Muscle of leg (tissue), 11 donors: ENCODE data around the gene HGS. TPM values are rescaled to one million over a fixed set of nuclear protein-coding genes. Genes with fewer than 3 reads are reported as not detected.

Source experiments
- DNase-seq: peaks from one replicate; pipeline ENCODE4 v3.0.0; 2013
- H3K27ac ChIP-seq: one replicate; pipeline ENCODE4 v1.5.1; 2013; ENCODE audit warnings: mild to moderate bottlenecking, low read length, control low read depth
- H3K27me3 ChIP-seq: one replicate; pipeline ENCODE4 v1.6.1; 2013; ENCODE audit warnings: low read length; ENCODE audit not compliant: control insufficient read depth, insufficient read depth
- H3K36me3 ChIP-seq: one replicate; pipeline ENCODE4 v1.6.1; 2013; ENCODE audit warnings: low read length; ENCODE audit not compliant: control insufficient read depth, insufficient read depth
- H3K4me1 ChIP-seq: one replicate; pipeline ENCODE4 v1.6.1; 2013; ENCODE audit warnings: low read length; ENCODE audit not compliant: control insufficient read depth, insufficient read depth
- H3K4me3 ChIP-seq: one replicate; pipeline ENCODE4 v1.5.1; 2013; ENCODE audit warnings: low read length, control low read depth
- H3K9me3 ChIP-seq: replicated peaks from 2 replicates; pipeline ENCODE4 v1.6.1; 2013; ENCODE audit warnings: low read depth, low read length; ENCODE audit not compliant: control insufficient read depth
- WGBS: methylation state at CpG from one replicate; pipeline ENCODE4 v1.1.5; 2013; ENCODE audit warnings: missing lambda C conversion rate; ENCODE audit not compliant: insufficient coverage; 5-methylcytosine and 5-hydroxymethylcytosine counted together
- polyA plus RNA-seq, 8 donors: library from polyadenylated mRNA; unstranded; fragments of 120-200 nt; gene quantifications; one replicate each; pipeline versions ENCODE4 v1.2.1 to v1.2.3, GENCODE V29; 2013; ENCODE audit warnings: inconsistent platforms in 1 of 8, low replicate concordance in 1 of 8; ENCODE audit not compliant: insufficient read length in 8 of 8, insufficient read depth in 1 of 8
- total RNA-seq: library from RNA; stranded (reverse); fragments of 120-200 nt; gene quantifications from one replicate; pipeline ENCODE4 v1.2.4, GENCODE V29; 2013

The HGS gene
- total and polyA plus RNA-seq, 9 donors = 32.0 to 64.8 (median 47.4) TPM

DNA sequence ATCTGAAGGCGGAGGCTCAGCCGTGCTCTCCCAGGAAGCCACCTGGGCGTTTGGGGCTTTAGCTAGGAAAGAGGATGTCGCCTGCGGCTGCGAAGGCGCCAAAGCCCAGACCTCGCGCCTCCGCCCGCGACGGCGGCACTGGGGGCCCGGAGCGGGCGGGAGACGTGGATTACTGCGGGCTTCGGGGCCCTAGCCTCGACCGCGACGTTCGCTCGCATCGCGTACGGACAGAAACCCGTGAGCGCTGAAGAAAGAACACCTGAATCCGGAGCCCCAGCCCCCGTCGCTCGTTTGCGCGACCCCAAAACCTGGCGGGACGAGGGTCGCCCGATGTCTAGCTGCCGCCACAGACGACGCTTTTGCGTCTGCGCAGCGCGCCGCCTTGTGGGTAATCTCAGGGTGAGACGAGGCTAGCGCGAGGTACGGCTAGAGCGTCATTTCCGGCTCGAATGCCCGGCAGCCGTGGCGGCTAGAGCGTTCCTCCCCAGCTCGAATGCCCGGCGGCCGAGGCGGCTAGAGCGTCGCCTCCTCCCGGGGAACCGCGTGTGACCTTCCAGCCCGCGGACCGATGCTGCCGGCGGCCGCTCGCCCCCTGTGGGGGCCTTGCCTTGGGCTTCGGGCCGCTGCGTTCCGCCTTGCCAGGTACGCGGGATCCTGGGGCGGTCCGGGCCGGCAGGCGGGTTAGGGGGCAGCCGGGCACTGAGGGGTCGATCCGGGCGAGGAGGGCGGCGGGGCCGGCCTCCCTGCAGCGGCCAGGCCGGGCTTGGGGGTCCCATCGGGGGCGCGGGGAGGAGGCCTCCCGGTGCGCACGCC, 19.3 kb downstream of the HGS start, which contains the start of gene MRPL12:
TSS of gene MRPL12 (plus strand) at position 434 of the 813 bp plus-strand sequence. CDS start at position 569, 135 bp downstream.
- WGBS = under 1% methylated on average over 102 of the region's 102 CpGs
- peak within 1 kb of the TSS; percentile 84 for H3K27ac ChIP-seq
- DNase-seq = peak; percentile 98
- H3K9me3 ChIP-seq = no peaks in the 10 kb centered on the region
- H3K36me3 ChIP-seq = peaks cover 62% of the 10 kb centered on the region
- H3K4me3 ChIP-seq = peak within 1 kb of the TSS; percentile 82
- H3K27me3 ChIP-seq = no peaks in the 10 kb centered on the region
- H3K4me1 ChIP-seq = peaks cover 31% of the 10 kb centered on the region

DNA sequence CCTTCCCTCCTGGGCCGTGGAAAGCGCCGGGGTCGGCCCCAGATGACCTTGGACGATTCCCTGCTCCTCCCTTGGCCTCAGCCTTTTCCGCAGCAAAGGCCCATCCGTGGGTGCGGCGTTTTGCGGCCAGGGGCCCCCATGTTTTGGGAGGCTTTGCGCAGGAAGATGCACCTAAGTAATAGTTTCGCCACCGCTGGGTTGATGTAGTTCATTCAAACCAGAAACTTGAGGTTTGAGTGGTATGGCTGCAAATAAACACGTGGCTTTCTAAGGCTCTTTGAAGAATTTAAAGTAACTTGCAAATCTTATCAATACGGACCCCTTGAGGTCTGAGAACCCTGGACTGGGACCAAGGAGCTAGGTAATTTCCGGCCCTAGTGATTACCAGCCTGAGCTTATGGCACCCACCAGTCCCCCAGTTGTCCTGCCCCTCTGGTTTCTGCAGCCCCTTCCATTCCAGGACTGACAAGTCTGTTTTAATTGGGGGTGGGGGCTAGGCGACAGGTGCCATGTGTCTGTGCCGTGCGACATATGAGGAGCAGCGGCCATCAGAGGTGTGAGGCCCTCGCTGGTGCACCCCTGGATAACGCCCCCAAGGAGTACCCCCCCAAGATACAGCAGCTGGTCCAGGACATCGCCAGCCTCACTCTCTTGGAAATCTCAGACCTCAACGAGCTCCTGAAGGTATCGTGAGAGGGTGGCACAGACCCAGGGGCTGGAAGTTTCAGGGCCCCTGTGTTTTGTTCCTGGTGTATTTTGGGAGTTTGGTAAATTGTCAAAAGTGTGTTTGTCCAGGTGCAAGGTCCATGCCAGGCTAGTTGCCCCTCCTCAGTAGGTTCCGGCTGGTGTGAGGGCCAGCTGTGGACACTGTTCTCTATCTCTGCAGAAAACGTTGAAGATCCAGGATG, 20.2 kb downstream of the HGS start:
- no peaks in the 10 kb centered on the region for H3K9me3 ChIP-seq
- H3K27ac ChIP-seq = peak overlapping the region; percentile 22
- peaks cover 31% of the 10 kb centered on the region for H3K4me1 ChIP-seq
- DNase-seq = no peak
- H3K4me3 ChIP-seq = peak overlapping the region; percentile 82
- WGBS = 31% methylated on average over 22 of the region's 27 CpGs
- peaks cover 62% of the 10 kb centered on the region for H3K36me3 ChIP-seq
- H3K27me3 ChIP-seq = no peaks in the 10 kb centered on the region

DNA sequence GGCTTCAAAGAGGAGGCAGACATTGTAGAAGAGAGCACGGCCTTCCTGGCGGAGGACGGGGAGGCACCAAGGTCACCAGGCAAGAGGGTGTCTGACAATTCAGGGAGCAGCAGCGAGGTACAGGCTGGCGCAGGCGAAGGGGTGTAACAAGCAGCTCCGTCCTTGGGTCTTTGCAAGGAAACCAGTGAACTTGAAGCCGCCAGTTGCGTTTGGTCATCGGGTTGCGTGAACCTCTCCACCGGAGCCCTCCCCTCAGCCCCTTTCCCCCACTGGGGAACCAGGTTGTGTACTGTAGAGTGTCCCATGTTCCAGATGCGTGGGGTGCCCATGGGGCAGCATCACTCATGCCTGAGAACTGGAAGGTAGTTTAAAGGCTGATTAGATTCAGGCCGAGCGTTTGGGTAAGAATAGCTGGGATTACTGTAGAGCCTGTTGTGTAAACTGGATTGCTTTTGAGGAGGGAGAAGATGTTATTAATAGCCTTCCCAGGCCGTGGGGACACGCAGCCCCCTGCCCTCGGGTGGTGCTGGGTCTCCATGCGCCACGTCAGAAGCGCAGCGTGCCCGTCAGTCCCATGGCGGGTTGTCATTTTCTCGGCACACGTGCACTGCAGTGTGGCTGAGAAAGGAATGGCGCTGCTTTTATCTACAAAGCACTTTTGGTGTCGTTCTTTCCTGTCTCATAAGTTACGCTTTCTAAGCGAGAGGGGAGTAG, 21.9 kb downstream of the HGS start:
- Histone ChIP-seq H3K36me3 (peaks cover 56% of the 10 kb centered on the region), H3K27me3 (peaks cover 10% of the 10 kb centered on the region), H3K9me3 (no peaks in the 10 kb centered on the region), H3K27ac (no peak overlapping the region), H3K4me1 (peaks cover 37% of the 10 kb centered on the region), H3K4me3 (no peak overlapping the region)
- 92% methylated on average over 24 of the region's 30 CpGs for WGBS
- no peak for DNase-seq

DNA sequence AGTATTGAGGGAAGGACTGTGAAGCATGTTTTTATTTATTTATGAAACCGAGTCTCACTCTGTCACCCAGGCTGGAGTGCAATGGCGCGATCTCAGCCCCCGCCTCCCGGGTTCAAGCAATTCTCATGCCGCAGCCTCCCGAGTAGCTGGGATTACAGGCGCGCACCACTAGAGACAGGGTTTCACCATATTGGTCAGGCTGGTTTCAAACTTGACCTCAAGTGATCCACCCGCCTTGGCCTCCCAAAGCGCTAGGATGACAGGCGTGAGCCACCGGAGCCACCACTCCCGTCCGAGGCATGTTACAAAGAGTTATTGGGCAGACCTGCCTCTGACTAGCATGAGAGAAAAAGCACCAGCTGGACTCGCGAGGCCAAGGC, 22.4 kb downstream of the HGS start:
- peaks cover 50% of the 10 kb centered on the region for H3K36me3 ChIP-seq
- H3K4me1 ChIP-seq = peaks cover 38% of the 10 kb centered on the region
- H3K4me3 ChIP-seq = no peak overlapping the region
- H3K27ac ChIP-seq = no peak overlapping the region
- no peak for DNase-seq
- peaks cover 15% of the 10 kb centered on the region for H3K27me3 ChIP-seq
- WGBS = 95% methylated on average over 17 of the region's 17 CpGs
- H3K9me3 ChIP-seq = no peaks in the 10 kb centered on the region

DNA sequence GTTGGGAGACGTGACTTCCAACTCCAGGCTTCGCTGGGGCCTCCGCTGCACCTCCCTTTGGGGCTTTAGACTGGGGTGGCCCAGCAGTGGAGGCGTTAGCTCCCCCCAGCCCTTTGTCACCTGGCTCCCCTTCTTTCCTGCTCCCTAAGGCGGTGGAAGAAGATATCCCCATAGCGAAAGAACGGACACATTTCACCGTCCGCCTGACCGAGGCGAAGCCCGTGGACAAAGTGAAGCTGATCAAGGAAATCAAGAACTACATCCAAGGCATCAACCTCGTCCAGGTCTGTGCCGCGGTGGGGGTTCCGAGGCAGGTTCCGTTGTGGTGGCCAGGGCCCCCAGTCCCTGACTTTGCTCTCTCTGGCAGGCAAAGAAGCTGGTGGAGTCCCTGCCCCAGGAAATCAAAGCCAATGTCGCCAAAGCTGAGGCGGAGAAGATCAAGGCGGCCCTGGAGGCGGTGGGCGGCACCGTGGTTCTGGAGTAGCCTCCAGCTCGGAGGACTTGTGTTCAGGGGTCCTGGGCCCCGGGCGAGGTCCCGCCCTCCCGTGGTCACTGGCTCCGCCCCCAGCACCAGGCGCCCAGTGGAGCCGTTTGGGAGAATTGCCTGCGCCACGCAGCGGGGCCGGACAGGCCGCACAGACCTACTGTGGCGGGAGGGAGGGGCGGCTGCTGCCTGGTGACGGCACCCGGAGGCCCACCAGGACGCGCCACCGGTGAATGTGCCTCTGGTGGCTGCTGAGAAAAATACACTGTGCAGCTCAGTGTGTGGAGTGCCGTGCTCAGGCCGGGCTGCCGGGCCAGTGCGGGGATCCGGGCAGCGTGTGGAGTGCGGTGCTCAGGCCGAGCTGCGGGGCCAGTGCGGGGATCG, 23.2 kb downstream of the HGS start:
- Histone ChIP-seq H3K4me1 (peaks cover 35% of the 10 kb centered on the region), H3K9me3 (no peaks in the 10 kb centered on the region), H3K36me3 (peaks cover 42% of the 10 kb centered on the region), H3K4me3 (no peak overlapping the region), H3K27me3 (peaks cover 18% of the 10 kb centered on the region), H3K27ac (no peak overlapping the region)
- 89% methylated on average over 51 of the region's 54 CpGs for WGBS
- no peak for DNase-seq

DNA sequence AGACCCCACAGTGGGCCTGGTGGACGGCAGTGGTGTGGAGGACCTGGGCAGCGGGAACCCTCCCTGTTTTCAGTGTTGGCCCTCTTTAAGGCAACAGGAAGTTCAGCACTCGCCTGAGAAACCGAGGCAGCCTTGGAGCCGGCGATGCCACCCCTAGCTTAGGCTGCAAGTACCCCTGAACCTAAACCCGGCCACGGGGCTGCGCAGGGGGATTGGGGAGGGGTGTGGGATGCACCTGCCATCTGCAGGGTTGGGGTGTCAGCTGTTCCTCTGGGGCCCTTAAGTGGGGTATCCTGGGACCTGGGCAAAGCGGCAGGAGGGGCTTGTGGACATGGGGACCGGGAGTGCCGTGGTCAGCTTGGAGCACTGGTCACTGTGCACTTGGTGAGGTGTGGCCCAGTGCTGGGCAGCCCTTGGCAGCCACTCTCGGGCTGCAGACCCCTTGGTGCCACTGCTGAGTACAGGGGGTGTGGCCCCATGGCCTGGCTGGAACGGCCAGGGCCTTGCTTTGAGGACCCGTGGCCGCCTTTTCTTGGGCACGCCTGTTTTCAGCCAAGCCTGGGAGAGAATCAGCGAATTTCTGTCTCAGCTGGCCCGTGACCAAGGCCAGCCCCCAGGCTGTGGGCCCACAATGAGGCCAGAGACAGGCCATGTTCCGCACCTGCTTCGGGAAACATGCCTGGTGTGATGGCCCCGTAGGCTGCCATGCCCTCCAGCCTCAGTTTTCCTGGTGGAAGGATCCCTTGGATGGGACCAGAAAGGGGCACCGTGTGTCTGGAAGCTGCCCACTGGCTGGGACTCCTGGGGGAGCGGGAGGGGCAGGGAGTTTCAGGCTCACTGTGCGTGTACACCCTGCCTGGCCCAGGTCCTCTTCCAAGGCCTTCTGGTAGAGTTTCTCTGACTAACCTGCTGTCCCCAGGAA, 24.2 kb downstream of the HGS start:
- peaks cover 33% of the 10 kb centered on the region for H3K4me1 ChIP-seq
- DNase-seq = no peak
- no peak overlapping the region for H3K27ac ChIP-seq
- H3K9me3 ChIP-seq = no peaks in the 10 kb centered on the region
- peaks cover 18% of the 10 kb centered on the region for H3K27me3 ChIP-seq
- H3K4me3 ChIP-seq = no peak overlapping the region
- 73% methylated on average over 24 of the region's 25 CpGs for WGBS
- peaks cover 41% of the 10 kb centered on the region for H3K36me3 ChIP-seq

DNA sequence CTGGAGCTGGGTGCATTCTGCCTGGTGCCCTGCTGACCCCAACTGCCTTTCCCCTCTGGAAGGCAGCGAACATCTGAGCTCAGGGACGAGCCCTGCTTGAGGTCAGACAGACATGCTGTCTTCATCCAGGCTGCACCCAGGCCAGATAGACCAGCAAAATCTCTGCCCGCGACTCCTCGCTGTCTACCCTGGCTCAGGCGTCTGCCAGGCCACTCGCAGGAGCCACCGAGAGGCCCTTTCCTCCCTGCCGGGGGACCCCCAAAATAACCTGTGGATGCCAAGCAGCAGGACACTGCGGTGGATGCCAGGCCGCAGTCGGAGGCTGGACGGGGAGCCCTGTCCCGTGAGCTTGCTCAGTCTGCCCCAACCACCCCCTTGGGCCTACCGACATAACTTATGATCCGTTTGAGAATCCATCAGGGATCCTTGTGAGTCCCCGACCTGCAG, 25.0 kb downstream of the HGS start:
- no peak overlapping the region for H3K27ac ChIP-seq
- 82% methylated on average over 17 of the region's 17 CpGs for WGBS
- no peak overlapping the region for H3K4me3 ChIP-seq
- no peaks in the 10 kb centered on the region for H3K9me3 ChIP-seq
- peaks cover 41% of the 10 kb centered on the region for H3K36me3 ChIP-seq
- H3K4me1 ChIP-seq = peaks cover 41% of the 10 kb centered on the region
- no peak for DNase-seq
- peaks cover 18% of the 10 kb centered on the region for H3K27me3 ChIP-seq

DNA sequence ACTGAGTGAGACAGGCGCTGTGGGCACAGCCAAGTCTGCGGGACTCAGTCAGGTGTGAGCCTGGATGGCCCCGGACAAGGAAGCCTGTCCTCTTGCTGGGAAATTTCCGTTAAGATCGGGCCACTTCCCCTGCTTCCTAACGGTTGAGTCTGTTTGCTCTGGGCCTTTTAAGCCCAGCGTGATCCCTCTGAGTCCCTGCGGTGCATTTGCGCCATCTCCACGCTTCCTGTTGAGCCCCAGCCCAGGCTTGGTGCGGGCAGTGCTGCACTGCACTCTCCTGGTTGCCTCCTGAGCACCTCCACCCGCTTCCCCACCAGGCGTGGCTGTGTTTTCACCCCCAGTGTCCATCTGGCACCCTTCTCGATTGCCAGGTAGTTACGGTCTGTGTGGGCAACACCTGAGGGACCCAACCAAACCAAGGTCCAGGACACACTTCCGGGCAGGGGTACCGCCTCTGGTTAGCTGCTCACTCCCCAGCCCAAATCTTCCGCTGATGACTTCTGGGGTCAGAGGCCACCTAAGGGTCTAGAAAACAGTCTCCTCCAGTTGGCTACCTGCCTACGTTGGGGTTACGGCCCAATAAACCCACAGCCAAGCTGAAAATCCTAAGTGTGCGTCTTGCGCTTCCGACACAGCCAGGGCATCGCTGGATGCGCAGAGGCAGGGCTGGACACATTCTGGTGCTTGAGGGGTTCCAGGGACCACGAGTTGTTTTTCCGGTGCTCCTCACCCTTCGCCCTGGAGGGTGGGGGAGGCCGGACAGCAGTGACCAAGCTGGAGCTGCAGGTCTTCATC, 26.9 kb downstream of the HGS start:
- H3K36me3 ChIP-seq = peaks cover 30% of the 10 kb centered on the region
- DNase-seq = no peak
- H3K4me3 ChIP-seq = no peak overlapping the region
- no peaks in the 10 kb centered on the region for H3K9me3 ChIP-seq
- H3K27ac ChIP-seq = no peak overlapping the region
- peaks cover 18% of the 10 kb centered on the region for H3K27me3 ChIP-seq
- WGBS = 4% methylated on average over 29 of the region's 29 CpGs
- H3K4me1 ChIP-seq = peaks cover 38% of the 10 kb centered on the region
